ENCODE data around the gene AUTS2.

- no peak for TF ChIP-seq CTCF (IDR thresholded peaks at IDR 0.05; ENCODE audit: insufficient read depth, low read length)
- TF ChIP-seq SPI1 (IDR thresholded peaks at IDR 0.05; ENCODE audit: borderline replicate concordance, low read depth) = no peak
- TF ChIP-seq POLR2AphosphoS5 (IDR thresholded peaks at IDR 0.05; ENCODE audit: low read depth) = no peak
- TF ChIP-seq GABPA (IDR thresholded peaks at IDR 0.05; ENCODE audit: low read depth) = no peak
- TF ChIP-seq REST (IDR thresholded peaks at IDR 0.05; ENCODE audit: insufficient replicate concordance, low read depth) = no peak
Measured at GRCh38 chr7:69643265-69643664, 45.0 kb downstream of the AUTS2 start.

Data from HL-60 (cell line).